ENCODE measurements around the gene ACVR2A. TPM values are rescaled to one million over a fixed set of nuclear protein-coding genes. Genes with fewer than 3 reads are reported as not detected.

ACVR2A gene
- total RNA-seq, 1 donor from 2014 or later, result 10.2 TPM

Other genes starting within 250 kb of the ACVR2A start
- gene ORC4, start 175.7 kb downstream of the ACVR2A start, total RNA-seq, result 49.8 TPM
- gene MBD5, start 176.1 kb downstream of the ACVR2A start, total RNA-seq, result 25.5 TPM

All from Right ventricle myocardium superior (tissue), 1 donor.